Measurements from ENCODE around the gene PRKCE. TPM values are rescaled to one million over a fixed set of nuclear protein-coding genes. Genes with fewer than 3 reads are reported as not detected.

The PRKCE gene
- total RNA-seq, 1 experiment from 2014 or later = 14.8 TPM

- TF ChIP-seq ZBTB33 (IDR thresholded peaks at IDR 0.05; ENCODE audit: extremely low read depth, insufficient replicate concordance, low read length) (no peak), YY1 (IDR thresholded peaks at IDR 0.05; ENCODE audit: extremely low read depth, insufficient replicate concordance, low read depth, low read length) (no peak), RAD21 (IDR thresholded peaks at IDR 0.05; ENCODE audit: low read depth) (no peak), POLR2A (IDR thresholded peaks at IDR 0.05; ENCODE audit: borderline replicate concordance, extremely low read depth, insufficient read depth, insufficient read length) (no peak), SIN3A (IDR thresholded peaks at IDR 0.05; ENCODE audit: low read depth) (no peak), ZFX (IDR thresholded peaks at IDR 0.05) (no peak)
Measured at GRCh38 chr2:45661828-45662227, 10.4 kb downstream of the PRKCE start (continued).

GRCh38 chr2:45664635-45665261, 13.3 kb downstream of the PRKCE start:
- Histone ChIP-seq H3K79me2 (ENCODE audit: insufficient read depth, low read length) (peaks cover 28% of the 10 kb centered on the region), H3K36me3 (ENCODE audit: control insufficient read depth in 1 of 2, insufficient read depth in 2 of 2, low read length in 2 of 2) (no peaks in the 10 kb centered on the region), H3K9me3 (ENCODE audit: control insufficient read depth in 1 of 2, insufficient read depth in 1 of 2, low read depth in 1 of 2, low read length in 2 of 2) (no peaks in the 10 kb centered on the region), H3K4me2 (ENCODE audit: low read length) (no peak overlapping the region), H3K9ac (ENCODE audit: low read length) (no peak overlapping the region), H3K9me2 (ENCODE audit: insufficient read depth) (no peaks in the 10 kb centered on the region), H3K4me1 (ENCODE audit: control insufficient read depth in 1 of 2, insufficient read depth in 2 of 2, low read length in 2 of 2) (no peaks in the 10 kb centered on the region), H4K20me1 (ENCODE audit: insufficient read depth) (no peaks in the 10 kb centered on the region), H3K27ac (ENCODE audit: low read depth, low read length) (no peak overlapping the region), H3K4me3 (replicated peaks in 1 of 2; ENCODE audit: low read depth in 1 of 2, low read length in 2 of 2) (no peak overlapping the region), H2AFZ (ENCODE audit: low read depth, low read length, poor library complexity, severe bottlenecking) (no peak overlapping the region), H3K27me3 (ENCODE audit: insufficient read depth, low read length) (no peaks in the 10 kb centered on the region)
- ATAC-seq (no peak), DNase-seq (ENCODE audit: low read depth, low spot score) (no peak)
- intact Hi-C loops (cut with micrococcal nuclease) = no loop called here
- POLR2A ChIA-PET = no interaction called here
- BruUV-seq (replicated peaks) = no TSS peak
- TF ChIP-seq CEBPB (IDR thresholded peaks at IDR 0.05; ENCODE audit: low read depth) = no peak
- TF ChIP-seq EGR1 (IDR thresholded peaks at IDR 0.05; ENCODE audit: low read depth) = no peak
- RAD21 ChIA-PET (ENCODE audit: low non-redundant PET in 1 of 2, low total read pairs in 2 of 2, uncharacterized antibody in 2 of 2, unreplicated experiment in 2 of 2) = no interaction called here
- CTCF ChIA-PET = no interaction called here
